Kidney (tissue), 14 donors: ENCODE data around the gene YKT6. TPM values are rescaled to one million over a fixed set of nuclear protein-coding genes. Genes with fewer than 3 reads are reported as not detected.
"Not testable (repeated sequence)": the region's sequence is repeated elsewhere in the genome, so short reads cannot be mapped to it uniquely, and the experiment has no call there.

Experiments
- DNase-seq, 5 donors: peaks; one replicate each; pipeline ENCODE4 v3.0.0-alpha.2; 2013 to 2020
- FAIRE-seq: peaks from 2 replicates; lab custom pipeline; 2012; peaks lifted over from hg19 to GRCh38; lab: Jason Lieb, UNC
- H3K27ac ChIP-seq, 2 donors: one replicate each; pipeline ENCODE4 v1.7.0; 2013; ENCODE audit warnings: low read depth in 2 of 2, low read length in 2 of 2, inconsistent platforms in 1 of 2
- H3K27me3 ChIP-seq: one replicate; pipeline ENCODE4 v1.7.1; 2013; ENCODE audit warnings: low read length, inconsistent platforms; ENCODE audit not compliant: control insufficient read depth, insufficient read depth
- H3K36me3 ChIP-seq, 3 donors: one replicate each; pipeline versions ENCODE4 v1.7.0 to v1.7.1; 2013; ENCODE audit warnings: low read length in 3 of 3, control low read depth in 1 of 3, inconsistent platforms in 1 of 3; ENCODE audit not compliant: insufficient read depth in 3 of 3, control insufficient read depth in 2 of 3
- H3K4me1 ChIP-seq, 3 donors: one replicate each; pipeline versions ENCODE4 v1.7.0 to v1.7.1; 2013; ENCODE audit warnings: low read length in 3 of 3, inconsistent platforms in 1 of 3, low read depth in 1 of 3; ENCODE audit not compliant: control insufficient read depth in 2 of 3, insufficient read depth in 2 of 3
- H3K4me3 ChIP-seq, 3 donors: one replicate each; pipeline versions ENCODE4 v1.7.0 to v1.8.1; 2013; ENCODE audit warnings: low read length in 3 of 3, control low read depth in 1 of 3, inconsistent platforms in 1 of 3
- H3K9ac ChIP-seq, 3 donors: one replicate each; pipeline versions ENCODE4 v1.7.0 to v1.7.1; 2013; ENCODE audit warnings: low read length in 3 of 3, control low read depth in 1 of 3, inconsistent platforms in 1 of 3
- H3K9me3 ChIP-seq, 3 donors: one replicate each; pipeline versions ENCODE4 v1.7.0 to v1.7.1; 2013; ENCODE audit warnings: low read length in 3 of 3, control low read depth in 1 of 3, inconsistent platforms in 1 of 3; ENCODE audit not compliant: control insufficient read depth in 2 of 3, insufficient read depth in 1 of 3
- CTCF ChIP-seq: IDR thresholded peaks from 3 replicates; pipeline ENCODE4 v1.5.1; 2012; ENCODE audit warnings: mild to moderate bottlenecking, moderate library complexity, borderline replicate concordance; ENCODE audit not compliant: insufficient read depth; ENCODE audit errors: extremely low read depth
- intact Hi-C: fragments of 100-400 bp; cut with DNase I; formaldehyde crosslinking; loops from one replicate; pipeline ENCODE4 v1.11.1; 2022
- polyA plus RNA-seq: library from polyadenylated mRNA; stranded (reverse); fragments of 350-450 nt; fragmentation: Illumina TruSeq; extraction: RNeasy Lipid Tissue Mini Kit (QIAGEN cat#74804); gene quantifications from one replicate; pipeline ENCODE4 v1.2.3, GENCODE V29; 2014; ENCODE audit warnings: low read depth, low replicate concordance; ENCODE audit not compliant: insufficient read depth
- total RNA-seq: library from RNA; stranded (reverse); fragmentation: NEBNext Ultra II Directional; extraction: Animal tissue kit (Norgen Biotek cat#: 25700); gene quantifications from one replicate; pipeline ENCODE4 v1.2.1, GENCODE V29; 2021
- donor health status: control.
- donor health status: control.
- donor health status: control.
- donor health status: control.
- donor health status: control.
- donor health status: DM: yes; HTN: yes; CAD: no.
- donor health status: Normal renal cell carcinoma (clear cell type).

The YKT6 gene
- total and polyA plus RNA-seq, 2 donors from 2014 or later = 53.2 to 60.2 TPM

GRCh38 chr7:44173911-44174693, 26.7 kb upstream of the YKT6 start:
- DNase-seq (no peak), FAIRE-seq (no peak)
- H3K4me1 ChIP-seq = no peaks in the 10 kb centered on the region
- no peaks in the 10 kb centered on the region for H3K9me3 ChIP-seq
- H3K27me3 ChIP-seq = no peaks in the 10 kb centered on the region
- TF ChIP-seq CTCF = no peak
- H3K9ac ChIP-seq = no peak overlapping the region
- H3K27ac ChIP-seq = no peak overlapping the region
- intact Hi-C loops = no loop called here
- no peak overlapping the region for H3K4me3 ChIP-seq
- H3K36me3 ChIP-seq = no peaks in the 10 kb centered on the region

- H3K4me1 ChIP-seq, H3K4me3 ChIP-seq, DNase-seq, H3K27ac ChIP-seq, H3K27me3 ChIP-seq, FAIRE-seq, H3K36me3 ChIP-seq, H3K9me3 ChIP-seq, H3K9ac ChIP-seq, intact Hi-C loops: not testable (repeated sequence)
Measured at GRCh38 chr7:44174694-44174948, 26.2 kb upstream of the YKT6 start.

- TF ChIP-seq CTCF = no peak
- intact Hi-C loops = no loop called here
- H3K4me1 ChIP-seq = no peaks in the 10 kb centered on the region
- H3K27me3 ChIP-seq = no peaks in the 10 kb centered on the region
- H3K36me3 ChIP-seq = no peaks in the 10 kb centered on the region
- DNase-seq (no peak), FAIRE-seq (no peak)
- no peak overlapping the region for H3K27ac ChIP-seq
- H3K9me3 ChIP-seq = no peaks in the 10 kb centered on the region
- H3K9ac ChIP-seq = no peak overlapping the region
- H3K4me3 ChIP-seq = no peak overlapping the region
Measured at GRCh38 chr7:44175730-44176129, 25.0 kb upstream of the YKT6 start.

- intact Hi-C loops = no loop called here
- H3K9me3 ChIP-seq = no peaks in the 10 kb centered on the region
- no peak for FAIRE-seq
- no peak overlapping the region for H3K27ac ChIP-seq
- DNase-seq = no peak
- no peaks in the 10 kb centered on the region for H3K27me3 ChIP-seq
- H3K4me3 ChIP-seq = no peak overlapping the region
- H3K4me1 ChIP-seq = no peaks in the 10 kb centered on the region
- no peak for TF ChIP-seq CTCF
- no peaks in the 10 kb centered on the region for H3K36me3 ChIP-seq
- no peak overlapping the region for H3K9ac ChIP-seq
Measured at GRCh38 chr7:44176486-44176885, 24.3 kb upstream of the YKT6 start.
